ENCODE measurements around the gene NTF3.

- no peak for TF ChIP-seq CTCF (IDR thresholded peaks at IDR 0.05)
- TF ChIP-seq POLR2A (IDR thresholded peaks at IDR 0.05) = no peak
Observed at GRCh38 chr12:5439371-5439771, 7.5 kb downstream of the NTF3 start.
